Stimulated activated CD4-positive, alpha-beta T cell treated with anti-CD3 and anti-CD28 coated beads, Interleukin-1b, Interleukin-23, amount 100 ng/mL, for 48 hours (primary cell): Measurements from ENCODE around the gene FOXK1.

Experiments
- DNase-seq: peaks from one replicate; pipeline ENCODE4 v3.0.0-alpha.2; 2020

Gene FOXK1

DNA sequence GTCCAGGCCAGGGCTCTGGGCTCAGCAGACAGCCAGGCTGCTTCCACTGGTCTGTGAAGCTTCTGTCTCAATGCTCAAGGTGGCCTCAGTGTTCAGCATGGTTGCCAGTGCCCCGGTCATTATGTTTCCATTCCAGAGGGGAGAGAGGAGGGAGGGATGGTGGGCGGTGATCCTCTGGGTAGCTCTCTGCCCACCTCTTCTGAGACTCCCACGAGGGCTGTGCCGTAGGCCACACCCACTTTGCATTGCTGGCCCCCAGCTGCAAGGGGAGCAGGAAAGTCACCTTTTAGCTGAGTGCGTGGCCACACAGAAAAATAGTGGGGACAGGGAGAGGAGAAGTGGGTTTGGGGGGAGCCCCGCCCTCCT lies 42.5 kb downstream of the FOXK1 start:
- no peak for DNase-seq

DNA sequence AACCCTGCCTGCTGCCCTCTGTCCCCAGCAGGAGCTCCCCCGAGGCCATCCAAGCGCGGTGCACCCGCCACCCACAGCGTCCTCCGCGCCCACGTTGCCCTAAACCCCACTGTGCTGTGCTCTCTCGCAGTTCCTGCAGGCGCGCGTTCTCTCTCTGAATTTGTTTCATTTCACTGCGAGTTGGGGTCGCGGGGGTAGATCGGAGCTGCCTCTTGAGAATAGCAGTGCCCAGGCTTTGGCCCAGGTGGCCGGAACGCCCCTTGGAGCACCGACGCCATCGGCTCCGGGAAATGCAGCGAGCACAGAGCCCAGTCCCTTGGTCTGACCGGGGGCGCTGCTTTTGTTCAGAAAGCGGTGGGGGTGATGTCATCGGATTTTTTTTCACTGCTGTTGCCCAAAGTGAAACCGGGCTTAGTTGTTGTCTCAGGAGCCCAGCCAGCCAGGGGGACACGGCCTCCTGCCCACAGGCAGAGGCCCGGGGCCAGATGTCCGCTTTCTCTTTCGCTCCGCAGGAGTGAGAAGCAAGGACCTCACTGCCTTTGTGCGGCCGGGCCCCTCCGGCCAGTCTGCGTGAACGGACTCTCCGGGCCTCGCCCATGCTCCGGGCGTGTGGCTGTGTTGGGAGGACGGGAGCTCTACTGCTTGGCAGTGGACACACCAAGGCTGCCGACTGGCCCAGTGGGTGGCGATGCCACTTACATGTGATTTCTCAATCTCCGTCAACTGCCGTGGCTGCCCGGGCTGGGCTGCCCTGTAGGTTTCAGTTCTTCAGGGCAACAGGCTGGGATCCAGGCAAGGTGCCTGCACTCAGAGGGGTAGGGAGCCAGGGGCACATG lies 43.1 kb downstream of the FOXK1 start:
- peak; percentile 51 for DNase-seq

DNA sequence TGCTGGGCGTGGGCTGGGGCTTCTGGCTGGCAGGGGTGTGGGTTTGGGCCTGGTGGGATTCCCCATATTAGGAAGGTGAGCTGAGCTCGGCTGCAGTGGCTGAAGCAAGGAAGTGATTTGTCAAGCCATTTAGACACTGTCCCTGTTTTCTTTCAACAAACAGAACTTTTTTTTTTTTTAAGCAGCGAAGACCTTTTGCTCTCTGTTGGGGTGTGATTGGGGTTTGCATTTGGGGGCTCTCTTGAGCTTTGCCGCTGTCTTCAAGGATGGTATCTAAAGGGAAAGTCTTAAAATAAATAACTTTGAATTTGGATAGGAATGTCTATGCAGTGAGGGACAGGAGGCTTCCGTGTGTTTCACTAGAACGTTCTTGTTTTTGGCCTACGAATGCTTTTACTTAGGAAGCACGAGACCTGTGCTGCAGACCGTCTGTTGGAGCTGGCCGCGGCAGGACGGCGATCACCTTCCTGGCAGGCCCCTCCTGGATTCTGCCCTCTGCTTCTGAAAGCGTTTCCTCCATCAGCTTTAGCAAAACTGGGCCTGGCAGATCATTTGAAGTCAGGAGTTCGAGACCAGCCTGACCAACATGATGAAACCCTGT lies 43.9 kb downstream of the FOXK1 start:
- no peak for DNase-seq

DNA sequence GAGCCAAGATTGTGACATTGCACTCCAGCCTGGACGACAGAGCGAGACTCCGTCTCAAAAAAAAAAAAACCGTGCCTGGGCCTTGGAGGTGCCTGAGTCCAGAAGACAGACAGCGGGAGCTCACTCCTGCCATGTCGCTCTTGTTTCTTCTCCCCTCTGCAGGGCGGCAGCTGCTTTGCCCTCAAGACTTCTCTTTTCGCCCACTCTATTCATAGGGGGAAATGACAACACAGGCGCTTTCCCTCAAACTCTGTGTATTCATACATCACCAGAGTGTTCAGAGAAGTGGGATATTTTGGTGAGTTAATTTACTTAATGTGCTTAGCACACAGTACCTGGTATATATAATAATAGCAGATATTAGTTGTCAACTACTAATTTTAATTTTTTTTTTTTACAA lies 44.5 kb downstream of the FOXK1 start:
- no peak for DNase-seq

DNA sequence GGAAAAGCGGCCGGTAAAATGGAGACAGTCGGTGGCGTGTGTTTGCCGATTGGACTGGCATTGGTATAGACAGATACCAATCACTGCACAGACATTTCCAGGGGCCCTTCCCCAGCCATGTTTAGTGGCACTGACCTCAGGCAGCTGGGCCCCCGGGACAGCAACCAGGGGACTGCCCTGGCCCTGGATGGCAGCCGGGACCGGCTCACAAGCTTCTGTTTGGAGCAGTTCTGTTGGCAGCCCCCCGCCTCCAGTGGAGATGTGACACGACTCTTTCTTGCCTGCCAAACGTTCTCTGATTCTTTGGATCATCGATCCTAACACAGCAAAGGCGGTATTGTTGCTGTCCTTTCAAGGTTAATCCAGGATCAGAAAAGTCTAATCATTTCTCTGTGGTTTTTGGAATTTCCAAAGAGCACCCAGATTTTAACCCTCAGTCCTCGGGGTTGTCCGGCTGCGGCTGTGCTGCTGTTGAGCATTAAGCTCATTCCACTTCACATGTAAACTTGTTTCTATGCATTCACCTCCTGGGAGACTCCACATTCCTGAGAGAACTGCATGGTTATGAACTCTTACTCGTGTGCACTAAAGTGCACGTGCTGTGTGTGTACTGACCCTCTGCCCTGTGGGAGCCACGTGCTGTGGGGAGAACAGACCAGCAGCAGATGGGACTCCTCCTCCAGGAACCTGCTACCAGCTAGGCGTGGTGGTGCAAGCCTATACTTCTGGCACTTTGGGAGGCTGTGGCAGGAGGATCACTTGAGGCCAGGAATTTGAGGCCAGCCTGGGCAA lies 46.0 kb downstream of the FOXK1 start:
- DNase-seq, result no peak

DNA sequence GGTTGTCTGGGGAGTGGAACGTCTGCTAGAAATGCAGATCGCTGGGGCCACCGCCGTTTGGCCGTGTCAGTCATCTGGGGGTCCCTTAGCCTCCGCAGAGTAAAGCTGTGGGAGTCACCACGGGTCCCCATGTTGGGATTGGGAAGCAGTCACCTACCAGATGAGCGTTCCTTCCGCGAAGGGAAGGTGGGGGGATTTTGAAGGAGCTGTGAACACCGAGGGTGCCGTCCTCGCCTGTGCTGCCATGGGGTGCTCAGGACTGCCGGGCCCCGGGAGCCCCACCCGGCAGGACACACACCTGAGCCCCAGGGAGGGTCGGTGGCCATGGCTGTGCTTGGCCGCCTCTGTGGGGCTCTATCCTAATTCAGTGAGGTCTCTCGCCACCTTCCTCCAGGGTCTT lies 47.2 kb downstream of the FOXK1 start:
- DNase-seq, result no peak

DNA sequence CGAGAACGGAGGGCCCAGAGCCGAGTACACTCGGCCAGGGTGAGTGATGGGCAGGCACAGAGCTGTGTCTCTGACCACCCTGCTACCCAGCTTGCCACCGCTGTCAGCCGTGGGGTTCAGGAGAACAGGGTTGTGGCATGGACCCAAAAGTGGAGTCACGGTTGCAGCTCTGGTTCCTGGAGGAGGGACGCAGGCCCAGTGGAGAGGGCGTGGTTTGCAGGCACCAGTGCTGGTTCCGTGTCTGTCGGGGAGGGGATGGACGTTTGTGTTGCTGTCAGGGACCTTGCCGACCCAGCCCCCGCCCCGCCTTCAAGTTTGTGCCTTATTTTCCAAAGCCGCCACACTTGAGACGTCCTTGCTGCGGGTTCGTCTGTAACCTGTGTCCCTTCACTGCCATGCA lies 48.2 kb downstream of the FOXK1 start:
- no peak for DNase-seq

DNA sequence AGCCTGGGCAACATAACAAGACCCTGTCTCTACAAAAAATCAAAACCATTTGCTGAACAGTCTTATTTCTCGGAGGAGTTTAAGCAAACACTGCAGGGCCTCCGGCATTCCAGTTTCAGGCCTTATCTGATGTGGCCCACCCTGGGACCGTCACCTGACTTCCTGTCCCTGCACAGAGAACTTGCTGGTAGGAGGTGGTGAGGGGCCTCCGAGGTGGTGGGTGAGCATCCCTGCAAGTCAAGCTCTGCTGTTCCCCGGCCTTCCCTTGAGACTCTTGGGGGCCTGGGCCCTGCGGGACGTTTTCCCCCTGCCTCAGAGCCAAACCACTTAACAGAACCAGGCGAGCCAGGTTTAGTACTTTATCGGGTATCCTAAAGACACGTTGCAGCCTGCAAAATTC lies 48.9 kb downstream of the FOXK1 start:
- no peak for DNase-seq

DNA sequence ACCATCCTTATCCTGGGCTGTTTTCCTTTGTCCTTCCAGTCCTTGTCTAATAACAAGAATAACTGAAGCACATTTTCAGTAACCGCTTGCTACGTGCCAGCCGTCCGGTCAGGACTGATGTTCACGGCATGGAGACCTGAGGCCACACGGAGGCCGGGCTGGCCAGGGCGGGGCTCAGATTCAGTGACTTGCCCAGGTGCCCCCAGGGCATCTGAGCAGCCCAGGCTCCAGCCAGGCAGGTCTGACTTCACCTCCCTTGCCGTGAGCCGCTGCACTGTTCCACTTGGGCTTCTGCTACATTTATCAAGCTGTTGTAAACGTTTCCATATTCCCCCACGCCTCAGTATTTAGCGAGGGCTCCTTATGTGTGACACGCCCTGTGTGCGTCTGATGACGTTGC lies 49.7 kb downstream of the FOXK1 start:
- no peak for DNase-seq

DNA sequence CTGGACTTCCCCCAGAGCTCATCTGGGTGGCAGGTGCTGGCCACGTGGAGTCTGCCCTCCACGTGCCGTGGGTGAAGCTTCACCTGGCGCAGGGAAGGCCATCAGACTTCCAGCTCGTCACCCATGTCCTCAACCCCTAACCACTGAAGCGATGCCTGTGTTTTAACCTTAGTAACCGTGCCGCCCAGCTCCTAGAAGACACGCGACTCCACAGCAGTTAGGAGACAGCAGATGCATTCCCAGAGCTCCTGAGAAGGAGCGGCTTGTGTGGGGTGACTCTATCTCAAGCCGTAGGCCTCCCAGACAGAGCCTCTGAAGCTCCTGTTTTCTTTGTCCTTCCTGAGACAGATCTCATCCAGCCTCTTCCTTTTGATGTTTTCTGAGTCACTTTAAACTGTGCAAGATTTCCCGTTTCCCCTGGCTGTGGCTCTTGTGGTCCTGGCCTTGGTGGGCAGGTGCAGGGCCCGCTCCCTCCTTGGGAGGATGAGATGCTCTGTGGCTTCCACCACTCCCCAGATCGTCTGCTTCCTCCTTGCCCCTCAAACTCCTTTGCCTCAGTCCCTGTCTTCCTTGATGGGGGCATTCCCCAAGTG lies 51.9 kb downstream of the FOXK1 start:
- DNase-seq, result no peak

DNA sequence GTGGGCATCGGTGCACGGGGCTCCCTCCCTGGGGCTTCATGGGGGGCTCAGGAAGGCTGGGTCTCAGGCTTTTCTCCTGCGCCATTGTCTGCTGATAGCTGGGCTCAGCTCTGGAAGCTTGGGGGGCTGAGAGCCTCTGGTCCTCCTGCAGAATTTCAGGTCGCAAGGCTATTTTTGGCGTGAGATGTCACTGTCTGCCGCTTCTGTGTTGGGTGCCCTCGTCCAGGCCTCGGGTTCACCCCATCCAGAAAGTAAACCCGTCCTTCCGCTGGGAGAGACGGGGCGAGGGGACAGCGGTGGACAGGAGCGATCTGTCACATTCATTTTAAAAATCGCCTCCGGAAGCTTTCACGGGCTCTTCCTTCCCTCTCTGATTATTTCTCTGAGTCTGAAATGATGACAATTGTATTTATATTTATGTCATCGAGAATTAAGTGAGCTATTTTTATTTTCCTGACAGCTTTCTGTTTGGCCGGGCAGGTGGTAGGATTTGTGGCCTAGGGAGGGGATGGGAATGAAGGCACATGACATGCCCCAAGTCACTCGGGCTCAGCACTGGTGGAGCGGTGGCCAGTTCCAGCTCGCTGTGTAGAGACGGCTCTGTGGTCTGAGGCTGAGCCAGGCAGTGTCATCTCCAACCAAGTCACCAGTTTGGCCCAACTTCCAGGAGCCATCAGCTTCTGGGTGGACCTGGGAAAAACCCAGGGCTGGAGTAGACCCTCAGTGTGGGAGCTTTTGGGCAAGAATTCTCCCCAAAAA lies 52.7 kb downstream of the FOXK1 start:
- DNase-seq, result no peak

DNA sequence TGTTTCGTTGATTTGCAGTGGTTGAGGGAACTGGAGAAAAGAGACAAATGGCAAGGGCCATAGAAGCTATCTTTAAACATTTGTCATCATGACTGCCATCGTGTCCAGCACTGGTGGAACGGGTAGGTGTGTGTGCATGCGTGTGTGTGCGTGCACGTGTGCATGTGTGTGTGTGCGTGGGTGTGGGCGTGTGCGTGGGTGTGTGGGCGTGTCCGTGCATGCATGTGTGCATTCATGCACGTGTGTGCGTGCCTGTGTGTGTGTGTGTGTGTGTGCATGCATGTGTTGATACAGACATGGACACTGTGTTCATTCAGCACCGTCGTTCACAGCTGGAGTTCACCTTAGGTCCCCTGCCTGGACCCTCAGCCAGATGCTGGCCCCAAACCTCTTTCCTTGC lies 55.2 kb downstream of the FOXK1 start:
- DNase-seq, result no peak

DNA sequence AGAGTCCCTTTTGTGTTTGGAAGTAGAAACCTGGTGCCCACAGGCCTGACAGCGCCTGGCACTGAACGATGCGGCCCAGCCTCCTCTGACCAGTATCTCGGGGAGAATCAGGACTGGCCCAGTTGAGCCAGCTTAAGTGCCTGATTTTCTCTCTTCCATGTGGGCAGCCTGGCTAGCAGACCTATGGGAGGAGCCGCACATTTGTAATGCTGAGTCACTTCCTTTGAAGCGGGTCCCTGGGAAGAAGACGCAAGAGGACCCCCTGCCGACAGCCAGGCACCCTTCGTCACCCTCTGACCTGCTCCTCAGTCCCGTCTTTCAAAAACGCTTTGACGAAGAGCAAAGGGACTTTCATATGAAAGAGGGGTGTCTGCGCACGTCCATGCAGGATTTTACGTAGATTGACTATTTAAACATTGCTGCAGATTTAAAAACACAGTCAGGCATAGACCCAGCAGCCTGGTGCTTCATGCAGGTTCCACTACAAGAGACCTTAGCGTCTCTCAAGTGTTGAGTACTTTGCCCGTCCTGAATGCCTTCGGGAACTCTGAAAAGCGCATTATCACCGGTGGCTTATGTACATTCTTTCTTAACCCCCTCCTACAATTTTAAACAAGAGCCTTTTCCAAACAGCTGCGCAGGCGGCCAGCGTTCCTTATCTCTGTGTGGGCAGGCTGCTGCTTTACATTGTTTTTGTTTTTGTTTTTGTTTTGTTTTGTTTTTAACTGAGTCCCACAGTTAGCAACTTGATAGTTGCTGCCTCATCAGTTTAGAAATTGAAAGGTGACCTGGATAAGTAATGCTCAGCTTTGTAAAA lies 56.8 kb downstream of the FOXK1 start:
- DNase-seq, result peak; percentile 37

DNA sequence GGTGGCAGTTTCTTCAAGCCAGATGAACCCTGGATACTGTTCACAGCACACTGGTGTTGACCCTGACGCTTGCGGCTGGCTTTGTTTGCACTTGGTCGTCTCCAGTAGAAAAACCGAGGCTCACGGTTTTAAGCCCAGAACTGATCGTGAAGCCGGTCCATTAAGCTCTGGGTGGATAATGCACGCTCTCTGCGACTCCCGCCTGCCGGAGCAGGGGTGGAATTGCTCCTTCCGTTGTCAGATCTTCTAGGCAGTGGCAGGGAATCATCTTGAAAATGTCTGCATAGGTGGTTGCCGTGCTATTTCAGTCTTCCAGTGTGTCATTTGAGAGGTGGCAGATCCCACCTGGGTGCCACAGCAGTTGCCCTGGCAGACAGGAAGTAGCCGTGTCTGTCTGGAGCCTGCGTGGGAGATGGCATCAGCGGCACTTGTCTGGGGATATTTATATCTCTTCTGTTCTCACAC lies 57.5 kb downstream of the FOXK1 start:
- DNase-seq, result peak; percentile 37

DNA sequence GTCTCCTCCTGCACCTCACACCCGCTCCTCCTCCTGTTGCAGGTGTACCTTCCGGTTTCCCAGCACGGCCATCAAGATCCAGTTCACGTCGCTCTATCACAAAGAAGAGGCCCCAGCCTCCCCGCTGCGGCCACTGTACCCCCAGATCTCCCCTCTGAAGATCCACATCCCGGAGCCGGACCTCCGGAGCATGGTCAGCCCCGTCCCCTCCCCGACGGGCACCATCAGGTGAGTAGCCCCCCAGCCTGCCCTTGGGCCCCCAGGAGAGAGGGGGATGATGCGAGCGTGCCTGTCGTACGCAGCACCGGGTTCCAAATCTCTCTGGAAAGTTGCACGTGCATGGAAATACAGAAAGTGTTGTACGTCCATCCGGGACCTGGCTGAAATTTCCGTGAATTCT lies 58.7 kb downstream of the FOXK1 start:
- no peak for DNase-seq

DNA sequence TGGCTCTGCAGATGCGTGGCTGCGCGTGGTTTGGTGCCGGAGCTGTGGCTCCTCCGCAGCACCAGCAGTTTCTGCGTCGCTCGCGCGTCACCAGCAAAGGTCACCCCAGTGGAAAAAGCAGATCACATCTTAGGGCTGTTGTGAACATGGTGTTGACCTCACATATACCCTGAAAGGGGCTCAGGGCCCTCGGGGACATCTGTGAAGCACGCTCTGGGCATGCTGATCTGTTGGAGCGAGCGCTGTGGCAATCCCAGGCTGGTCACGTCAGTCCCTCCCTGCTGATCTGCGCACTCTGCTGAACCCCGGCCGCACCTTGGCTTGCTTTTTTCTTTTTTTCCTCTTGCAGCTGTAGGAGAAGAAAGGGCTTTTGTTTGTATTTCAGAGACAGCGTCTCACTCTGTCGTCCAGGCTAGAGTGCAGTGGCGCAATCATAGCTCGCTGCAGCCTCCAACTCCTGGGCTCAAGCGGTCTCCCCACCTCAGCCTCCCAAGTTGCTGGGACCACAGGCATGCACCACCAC lies 60.0 kb downstream of the FOXK1 start:
- DNase-seq, result no peak

DNA sequence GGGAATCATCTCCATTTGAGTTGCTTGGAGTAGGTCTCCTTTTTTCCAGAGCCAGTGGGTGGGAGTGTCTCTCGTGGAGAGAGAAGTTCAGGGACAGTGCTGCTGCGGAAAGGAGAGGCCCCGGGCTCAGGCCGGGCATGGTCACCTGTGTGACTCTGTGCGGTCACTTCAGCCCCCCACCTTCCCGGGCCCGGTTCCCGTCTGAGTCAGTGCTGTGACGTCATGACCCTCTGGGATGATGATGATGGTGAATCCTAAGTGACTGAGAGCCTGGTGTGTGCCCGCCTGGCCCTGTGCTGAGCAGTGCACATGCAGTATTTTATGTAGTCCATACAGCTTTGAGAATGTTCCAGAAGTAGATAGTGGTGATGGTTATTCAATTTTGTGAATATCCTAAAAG lies 60.8 kb downstream of the FOXK1 start:
- no peak for DNase-seq

DNA sequence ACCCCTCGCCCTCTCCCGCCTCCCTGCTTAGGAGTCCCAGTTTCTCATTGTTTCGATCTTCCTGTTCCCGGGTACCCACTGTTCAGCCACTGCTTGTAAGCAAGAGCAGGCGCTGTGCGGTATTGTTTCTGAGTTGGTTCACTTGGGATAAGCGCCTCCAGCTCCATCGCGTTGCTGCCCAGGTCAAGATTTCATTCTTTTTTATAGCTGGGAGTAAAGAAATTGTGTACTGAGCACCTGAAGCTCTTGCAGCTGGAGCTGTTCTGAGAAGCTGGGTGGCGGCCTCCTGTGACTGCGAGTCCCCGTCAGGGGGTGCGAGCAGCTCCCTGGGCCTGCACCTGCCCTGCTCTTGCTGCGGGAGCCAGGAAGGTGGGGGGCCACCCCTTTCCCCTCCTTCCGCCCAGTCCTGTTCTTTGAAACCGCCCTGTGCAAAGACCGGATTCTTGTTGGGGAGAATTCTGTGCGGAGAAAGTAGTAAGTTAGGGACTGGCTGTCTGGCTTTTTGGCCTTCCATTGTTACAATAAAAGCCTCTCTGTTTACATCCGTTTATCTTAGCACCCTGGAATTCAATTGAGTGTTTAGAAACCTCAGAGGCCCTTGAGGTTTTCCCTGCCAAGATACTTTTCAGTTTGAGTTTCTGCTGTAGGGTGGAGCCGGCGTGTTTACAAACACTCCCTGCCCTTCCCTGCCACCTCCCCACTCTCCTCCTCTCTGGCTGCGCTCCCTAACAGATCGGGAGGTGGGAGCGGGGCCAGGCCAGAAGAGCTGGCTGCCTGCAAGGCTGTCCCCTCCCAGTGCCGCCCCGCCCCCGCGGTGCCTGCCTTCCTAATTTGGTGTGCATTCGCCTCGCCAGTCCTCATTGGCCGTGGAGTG lies 62.5 kb downstream of the FOXK1 start:
- DNase-seq, result peak; percentile 70

DNA sequence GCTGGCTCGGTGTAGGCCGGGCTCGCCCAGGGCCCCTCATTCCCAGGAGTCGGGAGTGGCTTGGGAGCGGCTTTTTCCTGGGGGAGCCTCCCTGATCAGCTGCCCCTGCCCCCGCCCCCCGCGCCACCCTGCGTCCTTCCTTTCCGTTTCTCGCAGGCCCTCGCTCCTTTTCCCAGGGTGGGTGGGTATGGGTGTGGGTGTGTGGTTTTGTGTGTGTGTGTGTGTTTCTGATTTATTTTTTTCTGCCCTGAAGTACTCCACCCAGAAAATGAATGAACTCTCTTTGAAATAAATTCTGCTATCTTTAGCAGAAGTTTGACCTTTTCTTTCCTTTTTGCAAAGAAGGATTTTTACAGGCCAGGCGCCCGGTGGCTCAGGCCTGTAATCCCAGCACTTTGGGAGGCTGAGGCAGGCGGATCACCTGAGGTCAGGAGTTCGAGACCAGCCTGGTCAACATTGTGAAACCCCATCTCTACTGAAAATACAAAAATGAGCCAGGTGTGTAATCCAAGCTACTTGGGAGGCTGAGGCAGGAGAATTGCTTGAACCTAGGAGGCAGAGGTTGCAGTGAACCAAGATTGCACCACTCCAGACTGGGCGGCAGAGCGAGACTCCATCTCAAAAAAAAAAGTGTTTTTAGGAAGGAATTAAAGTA lies 63.3 kb downstream of the FOXK1 start:
- DNase-seq, result no peak
